Renal cortical epithelial cell (primary cell): ENCODE data around the gene LIF. TPM values are rescaled to one million over a fixed set of nuclear protein-coding genes. Genes with fewer than 3 reads are reported as not detected.

Experiments
- total RNA-seq: library from RNA; depleted of rRNA; stranded (reverse); fragments of >200 nt; gene quantifications from 2 replicates; pipeline ENCODE4 v1.2.3, GENCODE V29; 2014

LIF gene
- total RNA-seq, 1 donor from 2014 or later: 58.1 TPM

Other genes with a start within 250 kb of the LIF start
- 1.0 TPM in 1 of 2 replicates, not detected in the other for gene HORMAD2, start 166.3 kb downstream of the LIF start, total RNA-seq
- not detected in 2 replicates for gene OSM, start 20.1 kb upstream of the LIF start, total RNA-seq
- 9.8 and 13.0 TPM in 2 replicates for gene CASTOR1, start 42.7 kb upstream of the LIF start, total RNA-seq
- gene TBC1D10A, start 80.2 kb upstream of the LIF start, total RNA-seq: 21.4 and 23.6 TPM in 2 replicates
- gene SF3A1, start 110.1 kb upstream of the LIF start, total RNA-seq: 9.6 and 42.1 TPM in 2 replicates
- 2.6 and 12.1 TPM in 2 replicates for gene CCDC157, start 110.2 kb upstream of the LIF start, total RNA-seq
- 29.3 and 33.2 TPM in 2 replicates for gene RNF215, start 140.7 kb upstream of the LIF start, total RNA-seq
- 57.3 and 97.9 TPM in 2 replicates for gene SEC14L2, start 150.3 kb upstream of the LIF start, total RNA-seq
- 26.5 and 45.3 TPM in 2 replicates for gene MTFP1, start 179.0 kb upstream of the LIF start, total RNA-seq
- gene SEC14L3, start 225.3 kb upstream of the LIF start, total RNA-seq: not detected in 2 replicates